ENCODE measurements around the gene COL20A1.

The COL20A1 gene

DNA sequence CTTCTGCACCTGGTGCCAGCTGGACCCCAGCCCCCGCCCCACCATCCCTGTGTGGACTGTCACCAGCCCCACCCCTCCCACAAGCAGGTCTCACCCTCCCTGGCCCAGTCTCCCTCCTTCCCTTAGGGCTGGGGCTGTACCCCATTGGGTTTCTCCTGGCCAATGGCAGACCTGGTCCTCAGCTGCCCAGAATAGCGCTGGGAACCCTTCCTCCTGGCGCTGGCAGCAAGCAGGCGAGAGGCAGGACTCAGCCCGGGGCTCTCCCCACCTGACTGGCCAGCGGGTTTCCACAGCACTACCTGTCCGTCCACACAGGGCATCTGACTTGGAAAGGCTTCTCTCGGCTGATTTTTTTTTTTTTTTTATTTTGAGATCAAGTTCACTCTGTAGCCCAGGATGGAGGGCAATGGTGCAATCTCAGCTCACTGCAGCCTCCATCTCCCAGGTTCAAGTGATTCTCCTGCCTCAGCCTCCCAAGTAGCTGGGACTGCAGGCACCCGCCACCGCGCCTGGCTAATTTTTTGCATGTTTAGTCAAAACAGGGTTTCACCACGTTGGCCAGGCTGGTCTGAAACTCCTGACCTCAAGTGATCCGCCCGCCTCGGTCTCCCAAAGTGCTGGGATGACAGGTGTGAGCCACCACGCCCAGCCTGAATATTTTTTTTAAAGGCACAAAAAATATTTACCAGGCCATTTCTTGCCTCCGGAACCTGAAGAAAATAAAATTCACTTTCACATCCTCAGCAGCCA lies 89.7 kb downstream of the COL20A1 start:
- ATAC-seq = no peak
- TF ChIP-seq ARNTL (CRISPR knock-in tag; IDR thresholded peaks at IDR 0.05; ENCODE audit: borderline replicate concordance, low read depth) (no peak), ZC3H10 (CRISPR knock-in tag; IDR thresholded peaks at IDR 0.05) (no peak)

DNA sequence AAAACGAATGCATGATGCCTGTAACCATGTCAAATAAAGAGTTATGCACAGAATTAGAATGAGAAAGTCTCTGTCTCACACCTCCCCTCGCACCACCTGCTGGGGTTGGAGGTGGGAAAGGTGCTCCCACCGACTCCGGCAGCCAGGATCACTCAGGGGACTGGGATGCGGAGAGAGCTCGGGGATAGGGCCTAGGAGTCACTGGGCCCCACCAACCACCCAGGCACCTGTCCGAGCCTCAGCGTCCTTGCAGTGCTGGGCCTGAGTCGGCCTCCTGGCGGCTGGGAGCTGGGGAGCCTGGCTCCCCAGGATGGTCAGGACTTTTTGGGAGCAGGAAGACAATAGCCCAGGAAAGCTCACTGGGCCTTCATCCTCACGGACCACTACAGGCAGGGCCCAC lies 90.6 kb downstream of the COL20A1 start:
- no peak for ATAC-seq
- TF ChIP-seq, protein P1, sequence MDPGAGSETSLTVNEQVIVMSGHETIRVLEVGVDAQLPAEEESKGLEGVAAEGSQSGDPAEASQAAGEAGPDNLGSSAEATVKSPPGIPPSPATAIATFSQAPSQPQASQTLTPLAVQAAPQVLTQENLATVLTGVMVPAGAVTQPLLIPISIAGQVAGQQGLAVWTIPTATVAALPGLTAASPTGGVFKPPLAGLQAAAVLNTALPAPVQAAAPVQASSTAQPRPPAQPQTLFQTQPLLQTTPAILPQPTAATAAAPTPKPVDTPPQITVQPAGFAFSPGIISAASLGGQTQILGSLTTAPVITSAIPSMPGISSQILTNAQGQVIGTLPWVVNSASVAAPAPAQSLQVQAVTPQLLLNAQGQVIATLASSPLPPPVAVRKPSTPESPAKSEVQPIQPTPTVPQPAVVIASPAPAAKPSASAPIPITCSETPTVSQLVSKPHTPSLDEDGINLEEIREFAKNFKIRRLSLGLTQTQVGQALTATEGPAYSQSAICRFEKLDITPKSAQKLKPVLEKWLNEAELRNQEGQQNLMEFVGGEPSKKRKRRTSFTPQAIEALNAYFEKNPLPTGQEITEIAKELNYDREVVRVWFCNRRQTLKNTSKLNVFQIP (CRISPR knock-in tag; IDR thresholded peaks at IDR 0.05; ENCODE audit: borderline replicate concordance, low read depth) = no peak
- TF ChIP-seq, protein P2, sequence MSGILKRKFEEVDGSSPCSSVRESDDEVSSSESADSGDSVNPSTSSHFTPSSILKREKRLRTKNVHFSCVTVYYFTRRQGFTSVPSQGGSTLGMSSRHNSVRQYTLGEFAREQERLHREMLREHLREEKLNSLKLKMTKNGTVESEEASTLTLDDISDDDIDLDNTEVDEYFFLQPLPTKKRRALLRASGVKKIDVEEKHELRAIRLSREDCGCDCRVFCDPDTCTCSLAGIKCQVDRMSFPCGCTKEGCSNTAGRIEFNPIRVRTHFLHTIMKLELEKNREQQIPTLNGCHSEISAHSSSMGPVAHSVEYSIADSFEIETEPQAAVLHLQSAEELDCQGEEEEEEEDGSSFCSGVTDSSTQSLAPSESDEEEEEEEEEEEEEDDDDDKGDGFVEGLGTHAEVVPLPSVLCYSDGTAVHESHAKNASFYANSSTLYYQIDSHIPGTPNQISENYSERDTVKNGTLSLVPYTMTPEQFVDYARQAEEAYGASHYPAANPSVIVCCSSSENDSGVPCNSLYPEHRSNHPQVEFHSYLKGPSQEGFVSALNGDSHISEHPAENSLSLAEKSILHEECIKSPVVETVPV (CRISPR knock-in tag; IDR thresholded peaks at IDR 0.05) = no peak
- TF ChIP-seq CSDC2 (CRISPR knock-in tag; IDR thresholded peaks at IDR 0.05) = no peak
- TF ChIP-seq, protein P3, sequence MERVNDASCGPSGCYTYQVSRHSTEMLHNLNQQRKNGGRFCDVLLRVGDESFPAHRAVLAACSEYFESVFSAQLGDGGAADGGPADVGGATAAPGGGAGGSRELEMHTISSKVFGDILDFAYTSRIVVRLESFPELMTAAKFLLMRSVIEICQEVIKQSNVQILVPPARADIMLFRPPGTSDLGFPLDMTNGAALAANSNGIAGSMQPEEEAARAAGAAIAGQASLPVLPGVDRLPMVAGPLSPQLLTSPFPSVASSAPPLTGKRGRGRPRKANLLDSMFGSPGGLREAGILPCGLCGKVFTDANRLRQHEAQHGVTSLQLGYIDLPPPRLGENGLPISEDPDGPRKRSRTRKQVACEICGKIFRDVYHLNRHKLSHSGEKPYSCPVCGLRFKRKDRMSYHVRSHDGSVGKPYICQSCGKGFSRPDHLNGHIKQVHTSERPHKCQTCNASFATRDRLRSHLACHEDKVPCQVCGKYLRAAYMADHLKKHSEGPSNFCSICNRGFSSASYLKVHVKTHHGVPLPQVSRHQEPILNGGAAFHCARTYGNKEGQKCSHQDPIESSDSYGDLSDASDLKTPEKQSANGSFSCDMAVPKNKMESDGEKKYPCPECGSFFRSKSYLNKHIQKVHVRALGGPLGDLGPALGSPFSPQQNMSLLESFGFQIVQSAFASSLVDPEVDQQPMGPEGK (CRISPR knock-in tag; IDR thresholded peaks at IDR 0.05; ENCODE audit: borderline replicate concordance) = no peak
- no peak for TF ChIP-seq TCF4 (CRISPR knock-in tag; IDR thresholded peaks at IDR 0.05; ENCODE audit: borderline replicate concordance)
- no peak for TF ChIP-seq ISL1 (CRISPR knock-in tag; IDR thresholded peaks at IDR 0.05)

DNA sequence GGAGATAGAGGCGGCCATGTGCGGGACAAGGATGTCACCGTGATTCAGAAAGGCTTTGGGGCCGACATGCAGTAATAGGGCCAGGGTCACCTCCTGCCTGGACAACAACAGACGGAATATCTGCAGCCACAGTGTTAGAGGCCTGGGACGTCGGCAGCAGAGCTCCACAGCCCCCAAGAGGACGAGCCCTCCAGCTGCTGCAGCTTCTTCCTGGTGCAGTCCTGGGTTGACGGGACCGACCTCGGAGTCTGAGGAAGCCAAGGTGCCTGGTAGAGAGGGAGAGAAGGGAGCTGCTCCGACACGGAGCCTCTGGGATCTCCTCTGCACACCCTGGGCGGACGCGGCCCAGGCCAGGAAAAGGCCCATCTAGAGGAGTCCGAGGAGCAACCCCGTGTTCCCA lies 91.3 kb downstream of the COL20A1 start:
- TF ChIP-seq, protein P2 (CRISPR knock-in tag; IDR thresholded peaks at IDR 0.05) = no peak
- TF ChIP-seq ZNF8 (CRISPR knock-in tag; IDR thresholded peaks at IDR 0.05) = no peak
- no peak for ATAC-seq
